Fibroblast of skin of abdomen (primary cell): ENCODE results near the gene GALNT6.
A peak's percentile ranks its signal among the peaks of the same experiment; 100 is the strongest.
"Not testable (repeated sequence)": the region's sequence is repeated elsewhere in the genome, so short reads cannot be mapped to it uniquely, and the experiment has no call there.

Experiments
- DNase-seq: peaks from one replicate; pipeline ENCODE4 v3.0.0-alpha.2; 2013

Gene GALNT6

GRCh38 chr12:51351913-51352532, 39.2 kb downstream of the GALNT6 start:
- peak; percentile 60 for DNase-seq

- DNase-seq, result peak; percentile 33
Observed at GRCh38 chr12:51349026-51349425, 42.2 kb downstream of the GALNT6 start.

GRCh38 chr12:51348116-51348515, 43.1 kb downstream of the GALNT6 start:
- DNase-seq, result no peak

- no peak for DNase-seq
Observed at GRCh38 chr12:51346581-51346980, 44.6 kb downstream of the GALNT6 start, which contains the start of gene CELA1. Gene CELA1, minus strand, starts transcription at chr12:51346679. Its CDS starts 41 bp downstream, at chr12:51346638.

DNA sequence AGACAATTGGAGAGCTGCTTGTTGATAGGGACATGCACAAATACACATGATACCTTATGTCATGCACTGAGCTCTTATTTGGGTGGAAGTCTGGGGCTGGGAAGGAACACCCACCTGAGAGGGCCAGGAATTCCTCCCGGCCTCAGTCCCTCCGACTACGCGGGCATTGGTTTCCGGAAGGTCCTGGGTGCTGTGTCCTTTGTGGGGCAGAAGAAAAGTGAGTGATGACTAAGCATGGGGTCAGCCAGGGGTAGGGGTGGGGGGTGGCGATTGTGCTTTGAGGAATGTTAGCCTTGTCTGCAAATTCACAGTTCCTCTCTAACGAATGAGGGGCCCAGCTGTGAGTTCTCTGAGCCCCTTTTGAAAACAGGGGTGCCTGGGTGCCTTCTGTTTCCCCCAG, 45.5 kb downstream of the GALNT6 start:
- peak; percentile 26 for DNase-seq

- DNase-seq, result no peak
Observed at GRCh38 chr12:51343201-51343600, 48.0 kb downstream of the GALNT6 start.

- no peak for DNase-seq
Observed at GRCh38 chr12:51342416-51342815, 48.8 kb downstream of the GALNT6 start.

- DNase-seq, result peak; percentile 65
Observed at GRCh38 chr12:51341251-51342007, 49.8 kb downstream of the GALNT6 start.

- no peak for DNase-seq
Observed at GRCh38 chr12:51339750-51340149, 51.5 kb downstream of the GALNT6 start.

DNA sequence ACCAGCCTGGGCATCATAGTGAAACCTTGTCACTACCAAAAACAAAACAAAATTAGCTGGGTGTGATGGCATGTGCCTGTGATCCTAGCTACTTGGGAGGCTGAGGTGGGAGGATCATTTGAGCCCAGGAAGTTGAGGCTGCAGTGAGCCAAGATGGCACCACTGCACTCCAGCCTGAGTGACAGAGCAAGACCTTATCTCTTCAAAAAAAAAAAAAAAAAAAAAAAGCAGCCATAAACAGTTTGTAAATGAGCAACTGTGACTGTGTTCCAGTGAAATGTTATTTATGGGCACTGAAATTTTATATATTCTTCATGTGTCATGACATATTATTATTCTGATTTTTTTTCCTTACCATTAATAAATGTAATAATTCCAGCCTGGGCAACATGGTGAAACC, 53.9 kb downstream of the GALNT6 start:
- not testable (repeated sequence) for DNase-seq

DNA sequence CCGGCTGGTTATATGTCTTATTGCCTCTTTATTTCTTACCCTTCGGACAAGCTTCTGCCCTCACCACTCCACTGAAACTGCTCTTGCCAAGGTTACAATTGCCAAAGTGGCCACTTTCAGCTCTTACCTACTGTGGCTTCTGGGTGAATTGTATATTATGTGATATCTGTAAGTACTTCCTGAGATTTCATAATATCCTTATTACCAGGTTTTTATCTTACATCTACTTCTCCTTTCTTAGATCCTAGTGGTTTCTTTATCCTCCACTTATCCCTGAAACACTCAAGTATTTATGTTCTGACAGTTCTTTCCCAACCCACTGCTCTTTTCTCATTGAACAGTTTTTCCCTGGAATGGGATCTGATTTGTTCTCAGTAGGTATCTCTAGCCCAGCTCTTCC, 55.3 kb downstream of the GALNT6 start:
- DNase-seq, result no peak

GRCh38 chr12:51334764-51335163, 56.4 kb downstream of the GALNT6 start:
- peak; percentile 40 for DNase-seq

GRCh38 chr12:51333536-51333935, 57.7 kb downstream of the GALNT6 start:
- DNase-seq, result no peak

GRCh38 chr12:51330186-51330585, 61.0 kb downstream of the GALNT6 start:
- DNase-seq, result no peak

DNA sequence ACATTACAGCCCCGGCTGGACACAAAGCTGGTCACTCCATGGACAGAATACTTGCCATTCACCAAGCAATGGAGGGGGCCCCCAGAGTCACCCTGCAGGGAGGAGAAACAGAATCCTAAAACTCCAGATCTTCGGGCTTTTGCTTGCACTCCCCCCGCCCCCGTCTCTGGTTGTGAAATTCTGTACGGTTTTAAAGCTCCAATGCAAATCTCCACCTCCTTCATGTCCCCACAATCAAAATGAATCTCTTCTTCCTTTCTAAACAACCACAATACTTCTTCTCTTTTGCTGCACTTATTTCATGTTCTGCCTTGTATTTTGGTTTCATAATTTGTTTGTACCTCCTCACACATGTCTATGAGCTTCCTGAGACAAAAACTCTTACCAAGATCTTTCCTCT, 61.5 kb downstream of the GALNT6 start:
- no peak for DNase-seq

DNA sequence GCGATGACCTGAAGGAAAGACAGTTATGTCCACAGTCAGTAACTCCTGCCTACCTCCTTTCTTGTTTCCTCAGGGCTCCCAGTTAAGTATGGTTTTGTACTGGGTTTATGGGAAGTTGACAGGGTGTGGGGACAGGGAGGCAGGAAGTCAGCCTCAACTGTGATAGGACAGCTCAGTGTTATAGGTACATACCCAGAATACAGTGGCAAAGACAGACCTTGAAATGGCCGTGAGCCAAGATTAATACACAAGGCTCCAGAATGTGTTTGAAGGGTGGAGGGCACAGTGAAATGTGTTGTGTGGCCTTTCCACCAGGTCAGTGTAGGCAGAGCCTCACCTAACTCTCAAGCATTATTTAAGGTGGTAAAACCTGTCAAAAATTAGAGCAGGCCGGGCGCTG, 62.6 kb downstream of the GALNT6 start:
- DNase-seq, result no peak

DNA sequence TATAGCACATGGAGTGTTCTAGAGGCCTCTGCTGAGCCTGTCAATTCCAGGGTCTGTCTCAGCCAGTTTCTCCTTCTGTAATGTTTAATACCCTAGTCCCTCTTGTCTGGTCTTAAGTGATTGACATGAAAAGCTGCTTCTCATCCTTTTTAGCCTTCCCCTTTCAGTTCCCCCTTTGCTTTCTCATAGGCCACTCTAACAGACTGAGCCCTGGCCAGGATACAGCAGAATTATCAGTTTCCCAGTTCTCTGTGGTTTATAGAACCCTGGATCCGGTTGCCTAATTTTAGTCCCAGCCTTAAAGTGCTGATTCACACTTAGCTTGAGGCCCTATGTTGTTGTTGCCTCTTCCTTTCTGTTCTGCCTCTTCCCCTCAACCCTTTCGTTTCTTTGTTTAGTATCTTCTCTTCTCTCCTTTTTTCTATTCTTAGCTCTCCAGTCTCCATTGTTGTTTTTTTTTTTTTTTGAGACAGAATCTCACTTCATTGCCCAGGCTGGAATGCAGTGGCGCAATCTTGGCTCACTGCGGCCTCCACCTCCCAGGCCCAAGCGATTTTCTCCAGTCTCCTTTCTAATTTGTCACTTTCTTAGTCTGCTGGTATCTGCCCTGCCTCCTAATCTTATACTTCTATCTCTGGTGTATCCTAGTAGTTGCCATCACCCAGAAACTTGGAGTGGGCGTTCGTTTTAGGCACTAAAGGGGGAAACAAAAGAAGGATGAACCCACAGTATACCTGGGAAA, 64.3 kb downstream of the GALNT6 start:
- DNase-seq, result peak; percentile 61

DNA sequence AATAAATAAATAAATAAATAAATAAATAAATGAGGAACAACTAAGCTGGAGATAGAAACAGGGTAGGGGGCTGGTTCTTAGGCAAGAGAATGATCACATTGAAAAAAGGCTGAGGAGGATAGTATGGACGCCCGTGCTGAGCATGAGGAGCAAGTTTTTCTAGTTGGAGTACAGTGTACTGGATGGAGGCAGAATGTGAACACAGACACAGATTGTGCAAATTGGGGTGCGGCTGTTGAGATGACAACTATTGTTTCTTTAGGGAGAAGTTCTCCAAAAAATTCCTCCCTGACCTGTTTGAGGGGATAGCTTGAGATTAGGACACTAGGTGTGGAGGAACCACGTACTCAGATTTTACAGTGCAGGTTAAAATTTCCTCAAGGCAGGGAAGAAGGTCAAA, 66.3 kb downstream of the GALNT6 start:
- DNase-seq, result no peak

DNA sequence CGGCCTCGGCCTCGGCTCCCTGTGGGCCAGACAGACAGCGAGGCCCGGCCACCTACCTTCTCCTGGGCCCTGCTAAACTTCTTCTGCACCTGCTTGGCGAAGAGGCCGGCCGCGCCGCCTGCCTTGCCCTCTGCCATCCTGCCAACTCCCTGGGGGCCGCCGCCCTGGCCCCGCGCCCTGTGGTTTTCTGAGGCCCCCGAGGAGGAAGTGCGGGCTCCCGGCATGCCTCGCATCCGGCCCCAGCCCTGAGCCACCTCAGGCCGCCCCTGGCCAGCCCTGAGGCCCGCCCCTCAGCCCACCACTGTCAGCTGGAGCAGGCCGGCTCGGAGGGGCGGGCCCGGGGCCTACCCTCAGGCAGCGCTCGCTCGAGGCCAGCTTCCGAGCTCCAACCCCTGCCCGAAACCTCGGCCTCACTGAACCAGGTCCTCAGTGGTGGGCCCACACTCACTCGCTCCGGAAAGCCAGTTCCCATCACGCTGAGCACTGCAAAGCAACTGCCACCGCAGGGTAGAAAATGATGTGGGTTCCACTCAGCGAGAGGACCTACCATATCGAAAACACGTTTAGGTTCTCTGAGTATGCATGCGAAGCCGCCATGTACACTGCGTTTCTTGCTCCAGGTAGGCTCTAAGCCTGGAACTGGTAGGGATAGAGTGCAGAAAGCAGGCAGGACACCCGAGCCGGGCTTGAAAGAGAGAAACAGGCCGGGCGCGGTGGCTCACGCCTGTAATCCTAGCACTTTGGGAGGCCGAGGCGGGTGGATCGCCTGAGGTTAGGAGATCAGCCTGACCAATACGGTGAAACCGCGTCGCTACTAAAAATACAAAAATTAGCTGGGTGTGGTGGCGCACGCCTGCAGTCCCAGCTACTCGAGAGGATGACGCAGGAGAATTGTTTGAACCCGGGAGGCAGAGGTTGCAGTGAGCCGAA, 67.0 kb downstream of the GALNT6 start, which contains the start of gene BIN2:
Gene BIN2 (minus strand): TSS at position 209 of the 930 bp plus-strand sequence. CDS start 72 bp downstream, at position 137.
- no peak for DNase-seq

DNA sequence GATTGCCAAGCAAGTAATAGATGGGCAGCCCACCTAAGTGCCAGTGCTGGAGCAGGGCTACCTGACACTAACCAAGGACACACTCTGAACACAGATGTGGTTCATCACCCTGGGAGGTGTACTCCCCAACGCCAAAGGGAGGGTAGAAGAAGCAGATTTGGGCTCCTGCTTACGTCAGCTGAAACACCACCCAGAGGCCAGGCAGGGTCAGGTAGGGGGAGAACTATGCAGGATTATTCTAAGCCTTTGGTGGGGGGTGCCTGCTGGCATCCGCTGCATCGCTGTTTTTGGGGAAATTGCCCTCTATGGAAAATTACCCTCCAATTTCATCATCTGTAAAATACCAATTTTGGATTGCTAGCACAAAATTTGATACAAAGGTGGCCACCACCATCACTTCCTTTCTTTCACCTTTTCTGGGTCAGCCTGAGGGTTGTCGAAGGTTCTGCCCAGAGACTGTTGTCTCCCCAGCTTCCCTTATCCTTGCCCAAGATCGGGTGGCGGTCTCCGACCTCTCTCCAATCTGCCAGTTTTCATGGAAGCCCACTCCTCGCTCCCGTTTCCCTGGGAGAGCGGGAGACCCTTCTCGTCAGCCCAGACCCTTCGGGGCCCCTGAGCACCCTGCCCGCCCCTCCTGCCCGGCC, 67.8 kb downstream of the GALNT6 start:
- no peak for DNase-seq

DNA sequence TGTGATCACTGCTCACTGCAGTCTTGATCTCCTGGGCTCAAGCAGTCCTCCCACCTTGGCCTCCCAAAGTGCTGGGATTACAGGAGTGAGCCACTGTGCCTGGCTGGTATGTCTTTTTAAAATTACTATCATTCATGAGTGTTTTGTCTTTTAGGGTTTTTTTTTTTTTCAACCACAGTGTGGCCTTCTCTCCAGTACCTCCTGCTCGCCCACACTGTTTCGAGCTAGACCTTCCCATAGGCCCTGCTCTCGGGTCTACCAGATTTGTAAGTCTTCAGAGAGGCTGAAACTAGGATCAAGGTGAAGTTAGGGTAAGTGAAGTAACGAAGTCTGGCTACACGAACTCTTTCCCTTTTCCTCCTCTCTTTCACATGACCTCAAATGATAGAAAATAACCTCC, 68.8 kb downstream of the GALNT6 start:
- no peak for DNase-seq

GRCh38 chr12:51321882-51322281, 69.3 kb downstream of the GALNT6 start:
- DNase-seq, result no peak
